Subcutaneous adipose tissue (tissue), 4 donors: ENCODE results near the gene POMP. TPM values are rescaled to one million over a fixed set of nuclear protein-coding genes. Genes with fewer than 3 reads are reported as not detected.

Experiments used
- total RNA-seq, 4 donors: library from RNA; depleted of rRNA; stranded (reverse); fragments of >200 nt; gene quantifications; one replicate each; pipeline ENCODE4 v1.1.0, GENCODE V29; 2016
- TF ChIP-seq, protein P1 (sequence below): fragments of 450-650 bp; IDR thresholded peaks from one replicate; pipeline ENCODE4 v1.5.1; 2016; ENCODE audit warnings: low read depth, mild to moderate bottlenecking, control low read depth, antibody characterized with exemption, moderate library complexity

The POMP gene
- total RNA-seq, result 100 to 1,000 TPM in 1 of 4 donors, 10 to 100 TPM in 3; 53.3 to 131 (median 65.3) TPM

GRCh38 chr13:28658796-28659620 lies at the start of gene POMP:
Gene POMP (plus strand): TSS chr13:28659130. CDS start chr13:28659185, 55 bp downstream.
- TF ChIP-seq, protein P1, sequence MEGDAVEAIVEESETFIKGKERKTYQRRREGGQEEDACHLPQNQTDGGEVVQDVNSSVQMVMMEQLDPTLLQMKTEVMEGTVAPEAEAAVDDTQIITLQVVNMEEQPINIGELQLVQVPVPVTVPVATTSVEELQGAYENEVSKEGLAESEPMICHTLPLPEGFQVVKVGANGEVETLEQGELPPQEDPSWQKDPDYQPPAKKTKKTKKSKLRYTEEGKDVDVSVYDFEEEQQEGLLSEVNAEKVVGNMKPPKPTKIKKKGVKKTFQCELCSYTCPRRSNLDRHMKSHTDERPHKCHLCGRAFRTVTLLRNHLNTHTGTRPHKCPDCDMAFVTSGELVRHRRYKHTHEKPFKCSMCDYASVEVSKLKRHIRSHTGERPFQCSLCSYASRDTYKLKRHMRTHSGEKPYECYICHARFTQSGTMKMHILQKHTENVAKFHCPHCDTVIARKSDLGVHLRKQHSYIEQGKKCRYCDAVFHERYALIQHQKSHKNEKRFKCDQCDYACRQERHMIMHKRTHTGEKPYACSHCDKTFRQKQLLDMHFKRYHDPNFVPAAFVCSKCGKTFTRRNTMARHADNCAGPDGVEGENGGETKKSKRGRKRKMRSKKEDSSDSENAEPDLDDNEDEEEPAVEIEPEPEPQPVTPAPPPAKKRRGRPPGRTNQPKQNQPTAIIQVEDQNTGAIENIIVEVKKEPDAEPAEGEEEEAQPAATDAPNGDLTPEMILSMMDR, result no peak

DNA sequence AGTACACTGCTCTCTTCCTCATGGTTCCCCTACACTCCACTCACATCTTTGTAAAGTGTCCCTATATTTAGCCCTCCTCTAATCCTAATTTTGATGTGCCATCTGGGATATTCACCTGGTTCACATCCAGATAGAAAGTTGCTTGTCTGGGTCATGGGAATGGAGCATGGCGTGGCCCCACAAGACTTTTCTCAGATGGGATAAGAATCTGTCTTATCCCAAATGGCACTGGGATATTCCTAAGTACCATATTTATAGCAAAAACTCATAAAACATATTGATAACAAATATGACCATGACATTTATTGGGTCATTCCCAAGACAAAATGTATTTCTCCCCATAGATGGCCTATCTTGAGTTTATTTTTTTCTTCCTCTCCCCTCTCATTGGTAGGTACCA lies 49.5 kb upstream of the POMP start:
- TF ChIP-seq, protein P1, result no peak

GRCh38 chr13:28609926-28610325 lies 49.0 kb upstream of the POMP start:
- TF ChIP-seq, protein P1, result no peak

- TF ChIP-seq, protein P1, result no peak
Observed at GRCh38 chr13:28610996-28611395, 47.9 kb upstream of the POMP start.

DNA sequence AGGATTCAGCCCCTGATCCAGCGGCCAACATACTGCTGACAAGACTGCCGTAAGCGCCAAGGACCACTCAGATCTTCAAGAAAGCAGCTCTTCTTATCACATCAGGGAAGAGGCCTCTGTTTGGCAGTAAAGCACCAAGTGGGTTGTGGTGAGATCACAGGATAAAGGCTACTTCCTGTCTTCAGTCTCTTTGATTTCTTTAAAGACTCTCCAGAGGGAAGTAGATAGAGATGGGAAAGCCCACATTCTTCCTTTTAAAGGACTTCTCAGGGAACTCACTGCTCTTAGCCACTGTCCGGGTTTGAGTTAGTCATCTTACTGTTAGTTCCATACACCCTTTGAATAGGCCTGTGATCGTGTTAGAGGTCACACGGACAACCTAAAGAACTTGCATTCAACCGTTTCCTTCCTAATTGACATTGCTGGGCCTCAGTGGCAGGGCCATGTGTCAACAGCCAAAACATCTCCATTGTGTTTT lies 47.2 kb upstream of the POMP start:
- TF ChIP-seq, protein P1, result no peak

DNA sequence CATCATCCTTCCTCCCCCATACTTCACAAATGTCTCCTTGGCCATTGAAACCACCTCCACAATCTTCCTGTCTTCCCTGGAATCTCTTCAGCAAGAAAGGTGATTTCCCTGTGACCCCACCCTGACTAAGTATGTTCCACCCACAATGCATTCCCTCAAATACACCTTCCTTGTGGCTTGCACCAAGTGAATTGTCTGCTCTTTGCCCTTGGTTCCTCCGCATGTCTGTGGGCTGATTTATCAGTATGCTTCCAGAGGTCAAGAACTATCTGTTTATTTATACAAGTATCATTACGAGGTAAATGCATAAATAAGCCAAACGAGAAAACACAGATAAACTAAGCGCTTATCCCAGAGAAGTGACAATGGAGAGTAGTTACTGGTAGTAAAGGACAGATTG lies 45.4 kb upstream of the POMP start:
- TF ChIP-seq, protein P1, result no peak

GRCh38 chr13:28615916-28616446 lies 42.9 kb upstream of the POMP start:
- TF ChIP-seq, protein P1, result no peak
